GM12873 (cell line): ENCODE results near the gene PLPP6.

Source experiments
- TF ChIP-seq, protein P1 (sequence below): IDR thresholded peaks from 2 replicates; pipeline ENCODE4 v1.5.1; 2012; ENCODE audit warnings: low read depth, mild to moderate bottlenecking, moderate library complexity, low read length, control low read depth; ENCODE audit not compliant: insufficient read depth; ENCODE audit errors: missing control alignments

Gene PLPP6

DNA sequence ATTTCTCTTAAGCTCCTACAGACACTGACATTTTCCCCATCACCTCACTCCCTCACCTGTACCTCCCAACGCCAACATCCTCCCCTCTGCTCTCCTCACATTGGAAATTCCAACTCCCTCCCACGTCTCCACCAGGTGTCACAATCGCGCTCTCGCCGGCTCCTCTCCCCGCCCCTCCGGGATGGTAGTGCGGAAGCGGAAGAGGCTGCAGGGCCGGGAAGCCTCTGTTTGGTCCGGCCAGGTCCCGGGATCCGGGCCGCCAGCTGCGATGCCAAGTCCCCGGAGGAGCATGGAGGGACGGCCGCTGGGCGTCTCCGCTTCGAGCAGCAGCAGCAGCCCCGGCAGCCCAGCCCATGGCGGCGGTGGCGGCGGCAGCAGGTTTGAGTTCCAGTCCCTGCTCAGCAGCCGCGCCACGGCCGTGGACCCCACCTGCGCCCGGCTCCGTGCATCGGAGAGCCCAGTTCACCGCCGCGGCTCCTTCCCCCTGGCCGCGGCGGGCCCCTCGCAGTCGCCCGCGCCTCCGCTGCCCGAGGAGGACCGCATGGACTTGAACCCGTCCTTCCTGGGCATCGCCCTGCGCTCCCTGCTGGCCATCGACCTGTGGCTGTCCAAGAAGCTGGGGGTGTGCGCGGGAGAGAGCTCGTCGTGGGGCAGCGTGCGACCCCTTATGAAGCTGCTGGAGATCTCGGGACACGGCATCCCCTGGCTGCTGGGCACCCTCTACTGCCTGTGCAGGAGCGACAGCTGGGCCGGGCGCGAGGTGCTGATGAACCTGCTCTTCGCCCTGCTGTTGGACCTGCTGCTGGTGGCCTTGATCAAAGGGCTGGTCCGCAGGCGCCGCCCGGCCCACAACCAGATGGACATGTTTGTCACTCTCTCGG, at the start of gene PLPP6:
PLPP6 (plus strand) TSS at position 187 of the 881 bp plus-strand sequence; CDS start at position 269, 82 bp downstream.
- TF ChIP-seq, protein P1, sequence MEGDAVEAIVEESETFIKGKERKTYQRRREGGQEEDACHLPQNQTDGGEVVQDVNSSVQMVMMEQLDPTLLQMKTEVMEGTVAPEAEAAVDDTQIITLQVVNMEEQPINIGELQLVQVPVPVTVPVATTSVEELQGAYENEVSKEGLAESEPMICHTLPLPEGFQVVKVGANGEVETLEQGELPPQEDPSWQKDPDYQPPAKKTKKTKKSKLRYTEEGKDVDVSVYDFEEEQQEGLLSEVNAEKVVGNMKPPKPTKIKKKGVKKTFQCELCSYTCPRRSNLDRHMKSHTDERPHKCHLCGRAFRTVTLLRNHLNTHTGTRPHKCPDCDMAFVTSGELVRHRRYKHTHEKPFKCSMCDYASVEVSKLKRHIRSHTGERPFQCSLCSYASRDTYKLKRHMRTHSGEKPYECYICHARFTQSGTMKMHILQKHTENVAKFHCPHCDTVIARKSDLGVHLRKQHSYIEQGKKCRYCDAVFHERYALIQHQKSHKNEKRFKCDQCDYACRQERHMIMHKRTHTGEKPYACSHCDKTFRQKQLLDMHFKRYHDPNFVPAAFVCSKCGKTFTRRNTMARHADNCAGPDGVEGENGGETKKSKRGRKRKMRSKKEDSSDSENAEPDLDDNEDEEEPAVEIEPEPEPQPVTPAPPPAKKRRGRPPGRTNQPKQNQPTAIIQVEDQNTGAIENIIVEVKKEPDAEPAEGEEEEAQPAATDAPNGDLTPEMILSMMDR = peak; percentile 61

DNA sequence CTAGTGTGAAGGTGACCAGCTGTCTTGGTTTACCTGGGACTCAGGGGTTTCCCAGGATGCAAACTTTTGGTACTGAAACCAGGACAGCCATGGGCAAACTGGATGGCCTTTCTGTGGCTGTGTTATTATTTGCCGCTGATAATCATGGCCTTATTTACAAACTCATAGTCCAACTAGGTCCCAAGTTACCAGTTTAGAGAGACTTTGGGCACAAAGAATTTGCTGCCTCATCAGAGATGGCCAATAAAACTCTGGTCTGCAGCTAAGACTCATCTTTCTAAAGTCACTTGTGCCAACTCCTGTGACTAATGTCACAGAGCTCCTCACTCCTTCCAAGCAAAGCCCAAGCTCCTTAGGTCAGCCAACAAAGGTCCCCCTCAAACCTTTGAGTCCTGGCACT, 47.5 kb upstream of the PLPP6 start:
- TF ChIP-seq, protein P1 = no peak

DNA sequence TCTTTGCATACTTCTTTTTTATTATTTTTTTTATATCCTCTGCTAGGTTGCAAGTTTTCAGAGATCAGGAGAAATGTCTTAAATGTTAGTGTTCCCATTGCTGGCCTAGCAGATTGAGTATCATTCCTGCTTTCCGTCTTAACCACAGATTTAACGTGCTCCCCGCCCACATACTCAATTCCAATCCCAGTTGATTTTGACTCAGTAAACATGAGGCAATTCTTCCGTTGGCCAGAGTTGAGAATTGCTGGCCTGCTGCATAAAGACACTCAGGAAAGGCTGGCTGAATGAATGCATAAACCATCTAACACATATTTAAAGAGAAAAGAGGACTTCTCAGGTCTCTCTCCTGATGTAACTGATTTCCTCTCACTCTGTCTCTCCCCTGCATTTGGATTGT, 46.8 kb upstream of the PLPP6 start:
- TF ChIP-seq, protein P1 = no peak

DNA sequence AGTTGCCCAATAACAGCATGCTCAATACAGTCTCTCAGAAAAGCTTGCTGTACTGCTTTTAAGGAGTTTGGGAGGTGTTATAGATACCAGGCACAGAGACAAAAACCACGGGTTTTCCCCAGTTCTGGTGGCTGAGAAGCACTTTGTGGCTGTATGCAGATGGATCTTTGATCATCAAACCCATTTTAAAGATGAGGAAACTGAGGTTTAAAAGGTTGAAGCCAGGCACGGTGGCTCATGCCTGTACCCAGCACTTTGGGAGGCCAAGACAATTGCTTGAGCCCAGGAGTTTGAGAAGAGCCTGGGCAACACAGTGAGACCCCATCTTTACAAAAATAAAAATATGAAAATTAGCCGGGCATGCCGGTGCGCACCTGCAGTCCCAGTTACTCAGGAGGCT, 46.3 kb upstream of the PLPP6 start:
- TF ChIP-seq, protein P1 = no peak

DNA sequence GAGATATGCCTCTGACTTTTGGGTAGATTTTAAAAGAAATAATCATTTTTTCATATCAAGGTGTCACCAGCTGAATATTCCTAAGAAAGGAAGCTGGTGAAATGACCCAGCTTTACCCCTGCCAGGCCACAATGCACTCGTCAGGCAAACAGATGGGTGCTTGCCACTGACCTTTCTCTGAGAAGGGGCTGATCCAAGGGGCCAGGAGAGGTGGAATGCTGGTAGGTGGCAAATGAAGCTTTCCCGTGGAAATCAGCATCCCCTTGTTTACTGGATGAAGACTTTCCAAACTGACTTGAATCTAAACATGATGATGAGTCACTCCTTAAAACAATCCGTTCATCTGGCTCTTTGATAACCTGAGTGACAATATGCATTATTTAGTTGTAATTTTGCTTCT, 44.3 kb upstream of the PLPP6 start:
- TF ChIP-seq, protein P1 = no peak

DNA sequence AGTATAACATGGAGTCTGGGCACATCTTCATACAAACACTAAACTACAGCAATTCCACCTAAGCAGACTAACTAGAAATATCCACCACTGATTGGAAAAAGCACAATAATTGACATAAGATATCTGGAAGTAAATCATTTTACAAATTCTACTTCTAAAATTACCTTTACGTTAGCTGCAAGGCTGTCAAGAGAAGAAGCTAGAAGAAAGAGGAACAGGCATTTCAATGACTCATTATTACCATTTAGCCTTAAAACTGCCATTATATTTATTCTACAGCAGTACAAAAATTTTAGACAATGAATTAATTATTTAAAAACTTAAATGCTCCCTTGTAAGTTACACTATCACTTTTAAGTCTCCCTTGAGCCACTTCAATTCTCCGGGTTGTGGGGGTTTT, 43.4 kb upstream of the PLPP6 start:
- TF ChIP-seq, protein P1 = no peak

DNA sequence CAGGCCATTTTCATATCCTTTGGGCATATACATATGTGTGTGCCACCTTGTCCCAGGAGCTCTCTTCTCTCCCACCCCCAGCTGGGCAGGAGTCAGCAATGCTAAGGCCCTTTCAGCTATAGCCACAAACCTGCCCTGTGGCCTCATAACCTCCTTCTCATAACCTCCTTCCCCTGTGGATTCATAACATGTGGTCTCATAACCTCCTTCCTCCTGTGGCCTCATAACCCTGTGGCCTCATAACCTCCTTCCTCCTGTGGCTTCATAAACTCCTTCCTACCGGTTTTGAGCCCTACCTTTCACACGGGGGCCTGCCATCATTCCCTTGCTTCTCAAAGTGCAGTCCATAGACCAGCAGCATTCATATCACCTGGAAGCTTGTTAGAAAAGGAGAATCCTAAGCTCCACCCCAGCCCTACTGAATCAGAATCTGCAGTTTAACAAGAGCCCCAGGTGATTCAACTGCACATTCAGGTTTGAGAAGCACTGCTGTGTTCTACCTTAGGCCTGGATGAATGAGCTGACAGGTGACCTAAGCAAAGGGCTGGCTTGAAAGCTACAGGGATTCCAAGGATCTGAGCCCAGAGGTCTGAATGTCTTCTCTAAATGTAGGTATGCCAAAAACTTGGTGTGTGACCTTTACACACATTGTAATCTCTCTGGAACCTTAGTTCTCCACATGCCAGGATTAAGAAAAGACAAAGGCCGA, 41.9 kb upstream of the PLPP6 start:
- TF ChIP-seq, protein P1 = no peak
